GM13977 (cell line): ENCODE results near the gene ABL2.
"Not testable (repeated sequence)": the region's sequence is repeated elsewhere in the genome, so short reads cannot be mapped to it uniquely, and the experiment has no call there.

ENCODE experiments used
- DNase-seq: peaks from one replicate; pipeline ENCODE4 v3.0.0; 2012; ENCODE audit warnings: low spot score
- in situ Hi-C: fragments of 300-500 bp; cut with MboI; formaldehyde crosslinking; loops from one replicate; pipeline ENCODE4 v1.12.0; 2022; ENCODE audit warnings: low sequenced_read_pairs, low pct_unique_long_range_greater_than_20kb, mixed read lengths, inconsistent platforms; ENCODE audit not compliant: unreplicated experiment
- TF ChIP-seq, protein P1 (sequence below): IDR thresholded peaks from 2 replicates; pipeline ENCODE4 v1.5.1; 2012; ENCODE audit warnings: mild to moderate bottlenecking, control low read depth; ENCODE audit not compliant: insufficient read depth; ENCODE audit errors: extremely low read depth, missing control alignments

ABL2 gene

DNA sequence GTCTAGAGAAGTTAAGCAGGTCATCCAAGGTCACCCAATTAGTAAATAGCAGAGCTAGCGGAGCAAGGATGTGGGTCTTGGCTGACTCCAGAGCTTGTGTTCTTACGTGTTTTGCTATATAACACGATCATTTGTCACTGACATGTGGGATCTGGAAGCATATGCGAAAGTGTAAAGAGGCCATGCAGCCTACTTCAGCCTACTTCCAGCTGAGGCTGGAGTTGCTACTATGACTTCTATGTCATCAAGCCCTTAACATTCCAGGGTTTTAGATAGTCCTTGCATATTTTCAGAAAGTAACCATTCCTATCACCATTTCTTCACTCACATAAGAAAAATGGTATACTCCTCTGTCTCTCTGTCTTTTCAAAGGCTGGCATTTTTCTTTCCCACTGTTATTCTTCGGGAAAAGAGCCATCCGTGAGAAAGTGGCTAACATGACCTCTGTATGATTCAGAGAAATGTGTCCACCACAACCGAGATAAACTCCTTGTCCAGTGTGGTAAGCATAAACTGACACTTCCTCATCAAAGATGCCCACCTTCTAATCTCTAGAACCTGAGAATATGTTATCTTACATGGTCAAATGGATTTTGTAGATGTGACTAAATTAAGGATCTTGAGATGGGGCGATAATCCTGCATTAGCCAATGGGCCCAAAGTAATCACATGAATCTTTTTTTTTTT, 24.0 kb upstream of the ABL2 start:
- TF ChIP-seq, protein P1, sequence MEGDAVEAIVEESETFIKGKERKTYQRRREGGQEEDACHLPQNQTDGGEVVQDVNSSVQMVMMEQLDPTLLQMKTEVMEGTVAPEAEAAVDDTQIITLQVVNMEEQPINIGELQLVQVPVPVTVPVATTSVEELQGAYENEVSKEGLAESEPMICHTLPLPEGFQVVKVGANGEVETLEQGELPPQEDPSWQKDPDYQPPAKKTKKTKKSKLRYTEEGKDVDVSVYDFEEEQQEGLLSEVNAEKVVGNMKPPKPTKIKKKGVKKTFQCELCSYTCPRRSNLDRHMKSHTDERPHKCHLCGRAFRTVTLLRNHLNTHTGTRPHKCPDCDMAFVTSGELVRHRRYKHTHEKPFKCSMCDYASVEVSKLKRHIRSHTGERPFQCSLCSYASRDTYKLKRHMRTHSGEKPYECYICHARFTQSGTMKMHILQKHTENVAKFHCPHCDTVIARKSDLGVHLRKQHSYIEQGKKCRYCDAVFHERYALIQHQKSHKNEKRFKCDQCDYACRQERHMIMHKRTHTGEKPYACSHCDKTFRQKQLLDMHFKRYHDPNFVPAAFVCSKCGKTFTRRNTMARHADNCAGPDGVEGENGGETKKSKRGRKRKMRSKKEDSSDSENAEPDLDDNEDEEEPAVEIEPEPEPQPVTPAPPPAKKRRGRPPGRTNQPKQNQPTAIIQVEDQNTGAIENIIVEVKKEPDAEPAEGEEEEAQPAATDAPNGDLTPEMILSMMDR: no peak
- in situ Hi-C loops: no loop called here
- no peak for DNase-seq

DNA sequence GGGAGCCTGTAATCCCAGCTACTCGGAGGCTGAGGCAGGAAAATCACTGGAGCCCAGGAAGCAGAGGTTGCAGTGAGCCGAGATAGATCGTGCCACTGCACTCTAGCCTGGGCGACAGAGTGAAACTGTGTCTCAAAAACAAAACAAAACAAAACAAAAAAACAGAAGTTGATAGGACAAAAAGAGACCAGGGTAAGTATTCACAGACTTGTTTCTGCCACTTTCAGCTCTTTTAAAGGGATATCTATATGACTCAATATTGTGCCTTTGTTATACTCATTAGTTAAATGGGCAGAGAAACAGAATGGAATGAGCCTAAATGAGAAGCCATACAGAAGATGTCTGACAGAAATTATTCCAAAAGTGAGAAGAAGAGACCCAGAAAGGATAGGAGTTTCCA, 23.1 kb upstream of the ABL2 start:
- in situ Hi-C loops: no loop called here

DNA sequence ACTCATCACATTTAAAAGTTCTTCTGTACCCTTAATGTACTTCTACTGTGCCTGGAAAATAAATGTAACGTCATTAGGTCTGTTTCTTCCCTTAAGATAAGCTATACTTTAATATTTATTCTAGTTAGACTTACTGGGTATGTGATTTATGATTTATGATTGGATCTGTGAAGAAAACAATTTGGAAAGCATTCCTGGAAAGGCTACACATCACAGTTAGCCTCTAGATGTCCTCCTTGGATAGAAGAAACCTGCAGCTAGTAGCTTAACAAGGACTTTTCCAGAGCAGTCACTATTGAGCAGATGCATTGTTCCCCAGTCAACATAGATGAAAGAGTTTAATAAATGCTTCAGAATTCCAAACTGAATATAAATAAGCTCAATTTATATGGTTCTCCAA, 22.2 kb upstream of the ABL2 start:
- TF ChIP-seq, protein P1: peak; percentile 41
- no peak for DNase-seq
- in situ Hi-C loops: no loop called here

More for the DNA sequence above, 23.1 kb upstream of the ABL2 start:
- TF ChIP-seq, protein P1: no peak
- no peak for DNase-seq

DNA sequence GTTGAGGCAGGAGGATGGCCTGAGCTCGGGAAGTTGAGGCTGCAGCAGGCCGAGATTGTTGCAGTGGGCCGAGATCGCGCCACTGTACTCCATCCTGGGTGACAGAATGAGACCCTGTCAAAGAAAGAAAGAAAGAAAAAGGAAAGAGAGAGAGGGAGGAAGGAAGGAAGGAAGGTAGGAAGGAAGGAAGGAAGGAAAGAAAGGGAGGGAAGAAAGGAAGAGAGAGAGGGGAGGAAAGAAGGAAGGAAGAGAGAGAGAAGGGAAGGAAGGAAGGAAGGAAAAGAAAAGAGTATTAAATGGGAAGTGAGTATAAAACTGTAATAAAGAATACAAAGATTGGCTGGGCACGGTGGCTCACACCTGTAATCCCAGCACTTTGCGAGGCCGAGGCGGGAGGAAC, 18.4 kb upstream of the ABL2 start:
- DNase-seq: no peak
- in situ Hi-C loops: no loop called here
- TF ChIP-seq, protein P1: no peak

DNA sequence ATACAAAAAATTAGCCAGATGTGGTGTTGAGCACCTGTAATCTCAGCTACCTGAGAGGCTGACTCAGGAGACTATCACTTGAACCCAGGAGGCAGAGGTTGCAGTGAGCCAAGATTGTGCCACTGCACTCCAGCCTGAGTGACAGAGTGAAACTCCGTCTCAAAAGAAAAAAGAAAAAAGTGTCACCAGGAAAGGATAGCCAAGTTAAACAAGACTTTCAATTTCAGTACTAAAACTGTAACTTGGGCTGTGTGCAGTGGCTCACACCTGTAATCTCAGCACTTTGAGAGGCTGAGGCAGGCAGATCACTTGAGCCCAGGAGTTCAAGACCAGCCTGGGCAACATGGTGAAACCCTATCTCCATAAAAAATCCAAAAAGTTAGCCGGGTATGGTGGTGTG, 15.9 kb upstream of the ABL2 start:
- DNase-seq, in situ Hi-C loops: not testable (repeated sequence)

DNA sequence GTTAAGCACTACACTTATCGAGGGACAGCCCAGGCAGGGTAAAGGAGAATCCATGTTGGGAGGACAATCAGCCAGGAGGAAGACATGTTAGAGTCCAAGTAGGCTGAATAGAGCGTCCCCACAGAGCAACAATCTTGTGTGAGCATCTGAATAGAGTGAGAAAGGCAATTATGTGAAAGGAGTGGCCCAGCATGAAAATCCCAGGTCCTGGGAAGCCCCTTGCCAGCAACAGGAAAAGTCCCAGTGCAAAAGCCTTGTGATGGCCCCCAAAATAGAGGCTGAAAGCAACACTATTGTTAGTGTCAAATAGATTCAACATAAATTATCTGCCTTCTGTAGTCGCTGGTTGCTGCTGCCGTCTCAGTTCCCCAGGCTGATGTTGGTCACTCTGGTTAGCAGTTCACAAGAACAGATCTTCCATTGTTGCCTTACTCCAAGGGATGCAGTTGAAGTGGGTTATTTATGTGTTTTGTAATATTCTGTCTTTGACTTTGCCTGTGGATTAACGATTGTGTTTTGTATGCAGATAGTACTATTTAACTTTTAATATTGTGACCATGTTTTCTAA, 12.1 kb upstream of the ABL2 start:
- DNase-seq: no peak
- TF ChIP-seq, protein P1: no peak
- in situ Hi-C loops: no loop called here

DNA sequence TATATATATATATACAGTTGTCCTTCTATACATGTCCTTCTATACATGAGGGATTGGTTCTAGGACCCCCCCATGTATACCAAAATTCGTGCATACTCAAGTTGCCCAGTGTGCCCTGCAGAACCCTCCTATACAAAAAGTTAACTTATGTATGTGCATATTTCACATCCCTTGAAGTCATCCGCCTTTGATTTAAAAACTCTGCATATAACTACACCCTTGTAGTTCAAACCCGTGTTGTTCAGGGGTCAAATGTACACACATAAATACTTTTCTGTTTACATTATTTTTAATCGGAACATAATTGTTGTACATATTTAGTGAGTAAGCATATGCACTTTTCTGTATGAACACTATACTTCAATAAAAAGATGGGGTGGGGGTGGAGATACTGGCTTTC, 7.7 kb upstream of the ABL2 start:
- DNase-seq: no peak
- in situ Hi-C loops: no loop called here
- TF ChIP-seq, protein P1: no peak
